GM18868 (cell line): Measurements from ENCODE around the gene XG.
"Not testable (repeated sequence)": the region's sequence is repeated elsewhere in the genome, so short reads cannot be mapped to it uniquely, and the experiment has no call there.

Experiments
- ATAC-seq: cut with Tn5 transposase; IDR thresholded peaks from one replicate; pipeline ENCODE4 v1.9.1; 2021; ENCODE audit warnings: mild to moderate bottlenecking, moderate library complexity; ENCODE audit not compliant: unreplicated experiment

The XG gene

GRCh38 chrX:2751874-2752300 lies at the start of gene XG:
XG (plus strand) TSS chrX:2752040; CDS start chrX:2752275, 235 bp downstream.
- ATAC-seq = not testable (repeated sequence)

- ATAC-seq = no peak
These were observed 47.9 kb upstream of the XG start for GRCh38 chrX:2703991-2704369.

- no peak for ATAC-seq
These were observed 46.6 kb upstream of the XG start for GRCh38 chrX:2705046-2705832.

GRCh38 chrX:2707334-2707760 lies 44.5 kb upstream of the XG start:
- peak; percentile 90 for ATAC-seq

GRCh38 chrX:2708021-2708420 lies 43.8 kb upstream of the XG start:
- ATAC-seq = no peak

- ATAC-seq = no peak
These were observed 43.1 kb upstream of the XG start for GRCh38 chrX:2708592-2709188.

GRCh38 chrX:2709556-2709955 lies 42.3 kb upstream of the XG start:
- ATAC-seq = no peak

- peak; percentile 19 for ATAC-seq
These were observed 41.6 kb upstream of the XG start for GRCh38 chrX:2710041-2710840.

- ATAC-seq = no peak
These were observed 40.4 kb upstream of the XG start for GRCh38 chrX:2711441-2711840.

- no peak for ATAC-seq
These were observed 39.4 kb upstream of the XG start for GRCh38 chrX:2712428-2712827.

- ATAC-seq = no peak
These were observed 38.7 kb upstream of the XG start for GRCh38 chrX:2712890-2713840.

- no peak for ATAC-seq
These were observed 37.3 kb upstream of the XG start for GRCh38 chrX:2714551-2714950.

GRCh38 chrX:2715066-2715600 lies 36.7 kb upstream of the XG start:
- no peak for ATAC-seq

- ATAC-seq = no peak
These were observed 34.5 kb upstream of the XG start for GRCh38 chrX:2717312-2717711.

- no peak for ATAC-seq
These were observed 33.0 kb upstream of the XG start for GRCh38 chrX:2718821-2719220.

GRCh38 chrX:2719774-2720447 lies 31.9 kb upstream of the XG start:
- no peak for ATAC-seq

GRCh38 chrX:2723286-2723879 lies 28.5 kb upstream of the XG start:
- no peak for ATAC-seq

GRCh38 chrX:2727264-2727663 lies 24.6 kb upstream of the XG start:
- ATAC-seq = not testable (repeated sequence)

- ATAC-seq = no peak
These were observed 19.8 kb upstream of the XG start for GRCh38 chrX:2732076-2732475.
